Measurements from ENCODE around the gene RPS6KA2.

GRCh38 chr6:166498661-166499349 is 128.2 kb downstream of the RPS6KA2 start:
- no peak for TF ChIP-seq CTCF (IDR thresholded peaks at IDR 0.05)
- no peak for TF ChIP-seq POLR2AphosphoS5 (IDR thresholded peaks at IDR 0.05)
- TF ChIP-seq POLR2A (IDR thresholded peaks at IDR 0.05): no peak

Measured in breast epithelium (tissue), 3 donors.